Measurements from ENCODE around the gene FURIN. TPM values are rescaled to one million over a fixed set of nuclear protein-coding genes. Genes with fewer than 3 reads are reported as not detected.

The FURIN gene
- total and polyA plus RNA-seq, 9 of the 15 experiments (the other 6 are each of a cell fraction or from before 2014, with no cell fraction given): 0.92 to 99.9 (median 34.8) TPM

DNA sequence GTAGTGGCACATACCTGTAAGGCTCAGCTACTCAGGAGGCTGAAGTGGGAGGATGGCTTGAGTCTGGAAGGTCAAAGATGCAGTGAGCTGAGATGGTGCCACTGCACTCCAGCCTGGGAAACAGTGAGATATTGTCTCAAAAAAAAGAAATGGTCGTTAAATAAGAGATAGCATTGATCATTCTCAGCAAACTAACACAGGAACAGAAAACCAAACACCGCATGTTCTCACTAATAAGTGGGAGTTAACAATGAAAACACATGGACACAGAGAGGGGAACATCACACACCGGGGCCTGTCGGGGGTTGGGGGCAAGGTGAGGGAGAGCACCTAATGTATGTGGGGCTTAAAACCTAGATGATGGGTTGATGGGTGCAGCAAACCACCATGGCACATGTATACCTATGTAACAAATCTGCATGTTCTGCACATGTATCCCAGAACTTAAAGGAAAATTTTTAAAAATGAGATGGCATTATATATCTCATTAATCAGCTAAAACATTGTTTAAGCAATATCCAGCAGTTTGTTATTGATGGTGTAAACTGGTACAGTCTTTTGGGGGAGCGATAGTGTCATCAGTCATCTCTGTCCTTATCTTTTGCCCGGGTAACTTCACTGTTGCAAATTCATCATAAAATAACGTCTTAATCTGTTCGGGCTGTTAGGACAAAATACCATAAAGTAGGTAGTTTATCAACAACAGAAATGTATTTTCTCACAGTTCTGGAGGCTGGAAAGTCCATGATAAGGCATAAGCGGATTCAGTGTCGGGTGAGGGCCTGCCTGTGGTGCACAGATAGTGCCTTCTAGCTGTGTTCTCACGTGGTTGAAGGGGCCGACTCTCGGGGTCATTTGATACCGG is 33.0 kb downstream of the FURIN start (continued):
- TF ChIP-seq DLX4 (CRISPR knock-in tag; IDR thresholded peaks at IDR 0.05): no peak
- TF ChIP-seq BDP1 (IDR thresholded peaks at IDR 0.05; ENCODE audit: insufficient read depth, insufficient read length): no peak
- TF ChIP-seq, protein P1, sequence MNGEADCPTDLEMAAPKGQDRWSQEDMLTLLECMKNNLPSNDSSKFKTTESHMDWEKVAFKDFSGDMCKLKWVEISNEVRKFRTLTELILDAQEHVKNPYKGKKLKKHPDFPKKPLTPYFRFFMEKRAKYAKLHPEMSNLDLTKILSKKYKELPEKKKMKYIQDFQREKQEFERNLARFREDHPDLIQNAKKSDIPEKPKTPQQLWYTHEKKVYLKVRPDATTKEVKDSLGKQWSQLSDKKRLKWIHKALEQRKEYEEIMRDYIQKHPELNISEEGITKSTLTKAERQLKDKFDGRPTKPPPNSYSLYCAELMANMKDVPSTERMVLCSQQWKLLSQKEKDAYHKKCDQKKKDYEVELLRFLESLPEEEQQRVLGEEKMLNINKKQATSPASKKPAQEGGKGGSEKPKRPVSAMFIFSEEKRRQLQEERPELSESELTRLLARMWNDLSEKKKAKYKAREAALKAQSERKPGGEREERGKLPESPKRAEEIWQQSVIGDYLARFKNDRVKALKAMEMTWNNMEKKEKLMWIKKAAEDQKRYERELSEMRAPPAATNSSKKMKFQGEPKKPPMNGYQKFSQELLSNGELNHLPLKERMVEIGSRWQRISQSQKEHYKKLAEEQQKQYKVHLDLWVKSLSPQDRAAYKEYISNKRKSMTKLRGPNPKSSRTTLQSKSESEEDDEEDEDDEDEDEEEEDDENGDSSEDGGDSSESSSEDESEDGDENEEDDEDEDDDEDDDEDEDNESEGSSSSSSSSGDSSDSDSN (IDR thresholded peaks at IDR 0.05; ENCODE audit: borderline replicate concordance in 1 of 2, low read depth in 2 of 2, low read length in 2 of 2): no peak
- peak; percentile 76; the same call in 1 of the 2 replicates for TF ChIP-seq BACH1 (tag; IDR thresholded peaks at IDR 0.05)
- 0 out of 2 replicates have a peak, but pooled peaks have one; percentile 60 for TF ChIP-seq ZNF444 (CRISPR knock-in tag; IDR thresholded peaks at IDR 0.05)
- TF ChIP-seq, protein P2, sequence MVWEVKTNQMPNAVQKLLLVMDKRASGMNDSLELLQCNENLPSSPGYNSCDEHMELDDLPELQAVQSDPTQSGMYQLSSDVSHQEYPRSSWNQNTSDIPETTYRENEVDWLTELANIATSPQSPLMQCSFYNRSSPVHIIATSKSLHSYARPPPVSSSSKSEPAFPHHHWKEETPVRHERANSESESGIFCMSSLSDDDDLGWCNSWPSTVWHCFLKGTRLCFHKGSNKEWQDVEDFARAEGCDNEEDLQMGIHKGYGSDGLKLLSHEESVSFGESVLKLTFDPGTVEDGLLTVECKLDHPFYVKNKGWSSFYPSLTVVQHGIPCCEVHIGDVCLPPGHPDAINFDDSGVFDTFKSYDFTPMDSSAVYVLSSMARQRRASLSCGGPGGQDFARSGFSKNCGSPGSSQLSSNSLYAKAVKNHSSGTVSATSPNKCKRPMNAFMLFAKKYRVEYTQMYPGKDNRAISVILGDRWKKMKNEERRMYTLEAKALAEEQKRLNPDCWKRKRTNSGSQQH (CRISPR knock-in tag; IDR thresholded peaks at IDR 0.05): peak; percentile 89
- TF ChIP-seq, protein P3, sequence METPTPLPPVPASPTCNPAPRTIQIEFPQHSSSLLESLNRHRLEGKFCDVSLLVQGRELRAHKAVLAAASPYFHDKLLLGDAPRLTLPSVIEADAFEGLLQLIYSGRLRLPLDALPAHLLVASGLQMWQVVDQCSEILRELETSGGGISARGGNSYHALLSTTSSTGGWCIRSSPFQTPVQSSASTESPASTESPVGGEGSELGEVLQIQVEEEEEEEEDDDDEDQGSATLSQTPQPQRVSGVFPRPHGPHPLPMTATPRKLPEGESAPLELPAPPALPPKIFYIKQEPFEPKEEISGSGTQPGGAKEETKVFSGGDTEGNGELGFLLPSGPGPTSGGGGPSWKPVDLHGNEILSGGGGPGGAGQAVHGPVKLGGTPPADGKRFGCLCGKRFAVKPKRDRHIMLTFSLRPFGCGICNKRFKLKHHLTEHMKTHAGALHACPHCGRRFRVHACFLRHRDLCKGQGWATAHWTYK (CRISPR knock-in tag; IDR thresholded peaks at IDR 0.05): peak; percentile 76; the same call in 1 of the 2 replicates
- TF ChIP-seq PTBP1 (IDR thresholded peaks at IDR 0.05; ENCODE audit: low read depth, low read length): no peak
- peak; percentile 93 for TF ChIP-seq ZNF175 (CRISPR knock-in tag; IDR thresholded peaks at IDR 0.05; ENCODE audit: low read depth)
- TF ChIP-seq ZNF589 (CRISPR knock-in tag; IDR thresholded peaks at IDR 0.05; ENCODE audit: low read depth): peak; percentile 98
- TF ChIP-seq NR0B1 (IDR thresholded peaks at IDR 0.05; ENCODE audit: partially characterized antibody): no peak
- 0 out of 2 replicates have a peak, but pooled peaks have one; percentile 13 for TF ChIP-seq TSHZ1 (CRISPR knock-in tag; IDR thresholded peaks at IDR 0.05)
- TF ChIP-seq ZFP36 (IDR thresholded peaks at IDR 0.05; ENCODE audit: low read depth, low read length, partially characterized antibody): no peak

All from K562 (cell line).